GM06990 (cell line): Measurements from ENCODE around the gene KRTAP19-3.

ENCODE experiments used
- DNase-seq: peaks from one replicate; pipeline ENCODE4 v3.0.0-alpha.2; 2011; ENCODE audit not compliant: insufficient read length; ENCODE audit errors: extremely low read depth
- H3K27me3 ChIP-seq: replicated peaks from 2 replicates; pipeline ENCODE4 v1.6.0; 2011; ENCODE audit warnings: low read length; ENCODE audit not compliant: control insufficient read depth, insufficient read depth
- H3K36me3 ChIP-seq: 2 replicates; pipeline ENCODE4 v1.5.1; 2011; ENCODE audit warnings: low read length; ENCODE audit not compliant: control insufficient read depth, insufficient read depth
- H3K4me3 ChIP-seq: replicated peaks from 2 replicates; pipeline ENCODE4 v1.5.1; 2011; ENCODE audit warnings: low read depth, mild to moderate bottlenecking, control low read depth, low read length
- CTCF ChIP-seq: IDR thresholded peaks from 2 replicates; pipeline ENCODE4 v1.5.1; 2011; ENCODE audit warnings: low read length, control low read depth, mild to moderate bottlenecking, inconsistent platforms; ENCODE audit not compliant: insufficient read depth, poor library complexity, severe bottlenecking

Gene KRTAP19-3

GRCh38 chr21:30497065-30497464 is 5.3 kb upstream of the KRTAP19-3 start, which contains the start of gene KRTAP19-4:
TSS of gene KRTAP19-4 (minus strand) at chr21:30497165. CDS start at chr21:30497110, 55 bp downstream.
- TF ChIP-seq CTCF = no peak

GRCh38 chr21:30487336-30487735 is 4.5 kb downstream of the KRTAP19-3 start, which contains the start of gene KRTAP19-2:
TSS of gene KRTAP19-2 (minus strand) at chr21:30487436. CDS start at chr21:30487348, 88 bp downstream.
- no peaks in the 10 kb centered on the region for H3K36me3 ChIP-seq
- no peak for DNase-seq
- H3K27me3 ChIP-seq = no peaks in the 10 kb centered on the region
- no peak within 1 kb of the TSS for H3K4me3 ChIP-seq
- TF ChIP-seq CTCF = no peak

More at GRCh38 chr21:30497065-30497464, 5.3 kb upstream of the KRTAP19-3 start, which contains the start of gene KRTAP19-4:
- DNase-seq = no peak
- Histone ChIP-seq H3K4me3 (no peak within 1 kb of the TSS), H3K27me3 (no peaks in the 10 kb centered on the region), H3K36me3 (no peaks in the 10 kb centered on the region)

GRCh38 chr21:30486180-30486579 is 5.6 kb downstream of the KRTAP19-3 start:
- no peak for DNase-seq
- Histone ChIP-seq H3K36me3 (no peaks in the 10 kb centered on the region), H3K27me3 (no peaks in the 10 kb centered on the region)

GRCh38 chr21:30482130-30482529 is 9.7 kb downstream of the KRTAP19-3 start:
- DNase-seq = no peak
- Histone ChIP-seq H3K36me3 (no peaks in the 10 kb centered on the region), H3K4me3 (no peak overlapping the region), H3K27me3 (no peaks in the 10 kb centered on the region)
- TF ChIP-seq CTCF = no peak

More at GRCh38 chr21:30486180-30486579, 5.6 kb downstream of the KRTAP19-3 start:
- no peak overlapping the region for H3K4me3 ChIP-seq
- TF ChIP-seq CTCF = no peak

- no peaks in the 10 kb centered on the region for H3K36me3 ChIP-seq
- DNase-seq = no peak
- no peaks in the 10 kb centered on the region for H3K27me3 ChIP-seq
Observed at GRCh38 chr21:30480145-30480544, 11.7 kb downstream of the KRTAP19-3 start, which contains the start of gene KRTAP19-1. TSS of gene KRTAP19-1 (minus strand) at chr21:30480367. CDS start at chr21:30480317, 50 bp downstream.

More at GRCh38 chr21:30480145-30480544, 11.7 kb downstream of the KRTAP19-3 start, which contains the start of gene KRTAP19-1:
- no peak within 1 kb of the TSS for H3K4me3 ChIP-seq
- TF ChIP-seq CTCF = no peak
